Measurements from ENCODE around the gene FARS2.

DNA sequence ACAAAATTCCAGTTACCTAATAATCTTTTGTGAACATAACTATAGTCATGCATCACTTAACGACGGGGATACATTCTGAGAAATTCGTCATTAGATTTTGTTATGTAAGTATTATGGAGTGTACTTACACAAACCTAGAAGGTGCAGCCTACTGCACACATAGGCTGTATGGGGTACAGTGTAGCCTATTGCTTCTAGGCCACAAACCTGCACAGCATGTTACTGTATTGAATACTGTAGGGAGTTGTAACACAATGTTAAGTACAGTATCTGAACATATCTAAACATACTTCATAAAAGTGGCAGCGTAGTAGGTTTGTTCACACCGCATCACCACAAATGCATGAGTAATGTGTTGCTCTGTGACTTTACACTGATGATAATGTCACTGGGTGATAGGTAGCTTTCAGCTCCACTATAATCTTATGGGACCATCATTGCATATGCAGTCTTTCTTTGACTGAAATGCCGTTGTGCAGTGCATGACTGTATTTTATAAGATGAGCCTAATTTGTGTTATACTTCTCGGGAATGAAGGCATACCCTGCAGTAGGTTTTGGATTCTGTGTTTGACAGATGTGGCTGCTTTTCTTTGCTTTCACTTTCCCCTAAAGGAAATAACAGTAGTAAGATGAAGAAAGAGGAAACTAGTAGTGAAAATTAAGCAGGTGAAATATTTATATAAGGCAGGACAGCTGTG lies 365.6 kb downstream of the FARS2 start:
- TF ChIP-seq NFRKB (IDR thresholded peaks at IDR 0.05) (no peak), SP1 (IDR thresholded peaks at IDR 0.05) (no peak), FOXK2 (IDR thresholded peaks at IDR 0.05) (no peak), HDGF (IDR thresholded peaks at IDR 0.05; ENCODE audit: borderline replicate concordance) (no peak), ZNF384 (IDR thresholded peaks at IDR 0.05) (no peak), BHLHE40 (IDR thresholded peaks at IDR 0.05; ENCODE audit: borderline replicate concordance) (no peak), ARNT (IDR thresholded peaks at IDR 0.05) (no peak), SUZ12 (IDR thresholded peaks at IDR 0.05) (no peak), FOXA1 (IDR thresholded peaks at IDR 0.05) (no peak), FOXM1 (IDR thresholded peaks at IDR 0.05; ENCODE audit: borderline replicate concordance) (no peak), TARDBP (IDR thresholded peaks at IDR 0.05) (no peak), CTBP1 (IDR thresholded peaks at IDR 0.05; ENCODE audit: borderline replicate concordance) (no peak), L3MBTL2 (conservative IDR thresholded peaks at IDR 0.05) (no peak)
